PC-9 (cell line): ENCODE results near the gene STK39. TPM values are rescaled to one million over a fixed set of nuclear protein-coding genes. Genes with fewer than 3 reads are reported as not detected.

Experiments used
- BruUV-seq: library from RNA; stranded (reverse); fragments of 400-500 nt; replicated peaks from 2 replicates; lab custom pipeline; 2021; lab: Mats Ljungman, UMichigan
- CTCF ChIA-PET: fragments of 300-600 bp; sonication (Branson Sonifier 250); formaldehyde crosslinking; loops from one replicate; lab custom pipeline; 2022; ENCODE audit warnings: antibody characterized with exemption; lab: Charles Lee
- POLR2A ChIA-PET: fragments of 300-600 bp; sonication (Branson Sonifier 250); formaldehyde crosslinking; loops from one replicate; lab custom pipeline; 2022; ENCODE audit warnings: antibody characterized with exemption; ENCODE audit not compliant: unreplicated experiment; lab: Charles Lee
- DNase-seq, 2 experiments: peaks; one replicate each; pipeline versions ENCODE4 v3.0.0 to v3.0.0-alpha.2; 2015 to 2022; ENCODE audit warnings: mixed read lengths in 1 of 2
- H2AFZ ChIP-seq: fragments of 200-600 bp; sonication (generic); 2 replicates; pipeline ENCODE4 v1.8.1; 2017; ENCODE audit warnings: antibody characterized with exemption
- H3F3A ChIP-seq: fragments of 200-600 bp; sonication (generic); 2 replicates; pipeline ENCODE4 v1.8.1; 2017; ENCODE audit warnings: antibody characterized with exemption, mild to moderate bottlenecking, low read depth; ENCODE audit not compliant: insufficient read depth
- H3K27ac ChIP-seq: fragments of 200-600 bp; sonication (generic); 2 replicates; pipeline ENCODE4 v1.6.1; 2016; ENCODE audit warnings: mixed run types
- H3K27me3 ChIP-seq: fragments of 200-600 bp; sonication (generic); 2 replicates; pipeline ENCODE4 v1.6.1; 2016; ENCODE audit warnings: low read depth, mixed run types; ENCODE audit not compliant: insufficient read depth
- H3K36me3 ChIP-seq: fragments of 200-600 bp; sonication (generic); 2 replicates; pipeline ENCODE4 v1.6.1; 2016; ENCODE audit warnings: low read depth, mixed run types
- H3K4me1 ChIP-seq: fragments of 200-600 bp; sonication (generic); replicated peaks from 2 replicates; pipeline ENCODE4 v1.6.1; 2016; ENCODE audit warnings: mixed run types; ENCODE audit not compliant: insufficient read depth
- H3K4me2 ChIP-seq: fragments of 200-600 bp; sonication (generic); 2 replicates; pipeline ENCODE4 v1.6.1; 2017; ENCODE audit warnings: mixed run types
- H3K4me3 ChIP-seq: fragments of 200-600 bp; sonication (generic); 2 replicates; pipeline ENCODE4 v1.6.1; 2016; ENCODE audit warnings: mixed run types
- H3K79me2 ChIP-seq: fragments of 200-600 bp; sonication (generic); 2 replicates; pipeline ENCODE4 v1.6.1; 2017; ENCODE audit warnings: low read depth, mixed run types
- H3K9me2 ChIP-seq: fragments of 200-600 bp; sonication (generic); 2 replicates; pipeline ENCODE4 v1.8.1; 2017; ENCODE audit warnings: mild to moderate bottlenecking; ENCODE audit not compliant: insufficient read depth
- H3K9me3 ChIP-seq: fragments of 200-600 bp; sonication (generic); 2 replicates; pipeline ENCODE4 v1.8.1; 2016; ENCODE audit warnings: low read depth; ENCODE audit not compliant: insufficient read depth
- H4K20me1 ChIP-seq: fragments of 200-600 bp; sonication (generic); 2 replicates; pipeline ENCODE4 v1.8.1; 2017; ENCODE audit not compliant: insufficient read depth
- CTCF ChIP-seq: fragments of 200-600 bp; sonication (generic); conservative IDR thresholded peaks from 2 replicates; pipeline ENCODE4 v1.6.1; 2017; ENCODE audit warnings: mixed run types, antibody characterized with exemption, mild to moderate bottlenecking, moderate library complexity
- EZH2 ChIP-seq: fragments of 200-600 bp; sonication (generic); IDR thresholded peaks from 2 replicates; pipeline ENCODE4 v1.8.0; 2017; ENCODE audit warnings: antibody characterized with exemption, low read depth
- intact Hi-C: fragments of 100-400 bp; cut with micrococcal nuclease; formaldehyde crosslinking; loops from one replicate; pipeline ENCODE4 v1.10.0; 2022; ENCODE audit not compliant: unreplicated experiment
- total RNA-seq: library from RNA; stranded (reverse); gene quantifications from 2 replicates; pipeline ENCODE4 v1.2.3, GENCODE V29; 2021

The STK39 gene
- total RNA-seq, 1 experiment from 2014 or later: 14.5 TPM

- CTCF ChIA-PET: no interaction called here
Observed at GRCh38 chr2:168039881-168040280, 207.5 kb downstream of the STK39 start.

GRCh38 chr2:168037778-168038177, 209.6 kb downstream of the STK39 start:
- CTCF ChIA-PET: no interaction called here
- Histone ChIP-seq H3K27me3 (no peaks in the 10 kb centered on the region), H3K4me1 (no peaks in the 10 kb centered on the region), H3K36me3 (no peaks in the 10 kb centered on the region), H2AFZ (no peak overlapping the region), H3K27ac (no peak overlapping the region), H3K4me2 (no peak overlapping the region), H4K20me1 (no peaks in the 10 kb centered on the region), H3K9me2 (no peaks in the 10 kb centered on the region), H3K9me3 (no peaks in the 10 kb centered on the region), H3K79me2 (no peaks in the 10 kb centered on the region), H3F3A (no peaks in the 10 kb centered on the region), H3K4me3 (no peak overlapping the region)
- TF ChIP-seq EZH2: no peak
- TF ChIP-seq CTCF: no peak
- no TSS peak for BruUV-seq
- POLR2A ChIA-PET: no interaction called here
- intact Hi-C loops: no loop called here
- no peak for DNase-seq

More at GRCh38 chr2:168039881-168040280, 207.5 kb downstream of the STK39 start:
- Histone ChIP-seq H3K27ac (no peak overlapping the region), H3K9me2 (no peaks in the 10 kb centered on the region), H4K20me1 (no peaks in the 10 kb centered on the region), H3K27me3 (no peaks in the 10 kb centered on the region), H3F3A (no peaks in the 10 kb centered on the region), H3K4me2 (no peak overlapping the region), H3K36me3 (no peaks in the 10 kb centered on the region), H3K9me3 (no peaks in the 10 kb centered on the region), H3K4me1 (peaks cover 5% of the 10 kb centered on the region), H3K79me2 (no peaks in the 10 kb centered on the region), H3K4me3 (no peak overlapping the region), H2AFZ (no peak overlapping the region)
- POLR2A ChIA-PET: no interaction called here
- no TSS peak for BruUV-seq
- TF ChIP-seq CTCF (no peak), EZH2 (no peak)
- intact Hi-C loops: no loop called here
- DNase-seq: no peak

- H2AFZ ChIP-seq: no peak overlapping the region
- ChIA-PET POLR2A (no interaction called here), CTCF (no interaction called here)
- H3K27me3 ChIP-seq: no peaks in the 10 kb centered on the region
- H3K4me2 ChIP-seq: no peak overlapping the region
- no peaks in the 10 kb centered on the region for H3K9me3 ChIP-seq
- TF ChIP-seq CTCF (no peak), EZH2 (no peak)
- BruUV-seq: no TSS peak
- H4K20me1 ChIP-seq: no peaks in the 10 kb centered on the region
- no peaks in the 10 kb centered on the region for H3F3A ChIP-seq
- no peaks in the 10 kb centered on the region for H3K36me3 ChIP-seq
- DNase-seq: no peak
- H3K9me2 ChIP-seq: no peaks in the 10 kb centered on the region
- H3K79me2 ChIP-seq: no peaks in the 10 kb centered on the region; the same call in 1 of the 2 replicates
- intact Hi-C loops: no loop called here
- no peak overlapping the region for H3K4me3 ChIP-seq
- no peaks in the 10 kb centered on the region for H3K4me1 ChIP-seq
- H3K27ac ChIP-seq: no peak overlapping the region
Observed at GRCh38 chr2:168035458-168035857, 211.9 kb downstream of the STK39 start.
